Endothelial cell (in vitro differentiated cells): ENCODE results near the gene PLK5. TPM values are rescaled to one million over a fixed set of nuclear protein-coding genes. Genes with fewer than 3 reads are reported as not detected.
"Not testable (repeated sequence)": the region's sequence is repeated elsewhere in the genome, so short reads cannot be mapped to it uniquely, and the experiment has no call there.

ENCODE experiments used
- DNase-seq: peaks from one replicate; pipeline ENCODE4 v3.0.0; 2021; ENCODE audit warnings: low spot score
- H3K27ac Mint-ChIP-seq: one replicate; pipeline ENCODE4 v1.8.0; 2021; ENCODE audit warnings: mixed read lengths, inconsistent platforms; ENCODE audit not compliant: unreplicated experiment
- H3K27me3 Mint-ChIP-seq: one replicate; pipeline ENCODE4 v1.8.0; 2021; ENCODE audit warnings: mild to moderate bottlenecking, moderate library complexity, mixed read lengths, inconsistent platforms; ENCODE audit not compliant: unreplicated experiment
- H3K36me3 Mint-ChIP-seq: one replicate; pipeline ENCODE4 v1.8.0; 2021; ENCODE audit warnings: mild to moderate bottlenecking, low read depth, mixed read lengths, inconsistent platforms; ENCODE audit not compliant: unreplicated experiment
- H3K4me1 Mint-ChIP-seq: one replicate; pipeline ENCODE4 v1.8.0; 2021; ENCODE audit warnings: mild to moderate bottlenecking, mixed read lengths, inconsistent platforms; ENCODE audit not compliant: unreplicated experiment
- H3K4me3 Mint-ChIP-seq: one replicate; pipeline ENCODE4 v1.8.0; 2021; ENCODE audit warnings: mild to moderate bottlenecking, mixed read lengths, inconsistent platforms; ENCODE audit not compliant: unreplicated experiment
- H3K9me3 Mint-ChIP-seq: one replicate; pipeline ENCODE4 v1.8.0; 2021; ENCODE audit warnings: mixed read lengths, inconsistent platforms; ENCODE audit not compliant: unreplicated experiment
- total RNA-seq: library from RNA; stranded (reverse); fragmentation: NEBNext Ultra II Directional; extraction: Animal tissue kit (Norgen Biotek cat#: 25700); gene quantifications from one replicate; pipeline ENCODE4 v1.2.1, GENCODE V29; 2021; ENCODE audit not compliant: unreplicated experiment
- TF ChIP-seq, protein P1 (sequence below): fragments of 200-600 bp; sonication (generic); IDR thresholded peaks from one replicate; pipeline ENCODE4 v1.5.0; 2021; ENCODE audit warnings: antibody characterized with exemption; ENCODE audit not compliant: unreplicated experiment

Gene PLK5
- total RNA-seq, 1 donor from 2014 or later: 1.1 TPM

DNA sequence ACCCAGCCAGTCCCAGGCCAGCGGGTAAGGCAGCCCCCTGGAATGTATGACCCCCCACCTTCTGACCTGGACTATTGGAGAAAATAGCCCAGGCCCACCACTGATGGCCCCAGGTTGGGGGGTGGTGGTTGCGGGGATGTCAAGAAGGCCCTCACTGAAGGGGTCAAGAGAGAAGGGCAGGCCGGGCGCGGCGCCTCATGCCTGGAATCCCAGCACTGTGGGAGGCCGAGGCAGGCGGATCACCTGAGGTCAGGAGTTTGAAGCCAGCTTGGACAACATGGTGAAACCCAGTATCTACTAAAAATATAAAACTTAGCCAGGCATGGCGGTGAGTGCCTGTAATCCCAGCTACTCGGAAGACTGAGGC lies 9.6 kb upstream of the PLK5 start:
- Mint-ChIP-seq H3K36me3 (no peaks in the 10 kb centered on the region), H3K9me3 (no peaks in the 10 kb centered on the region), H3K4me1 (peaks cover 5% of the 10 kb centered on the region), H3K27ac (no peak overlapping the region), H3K4me3 (no peak overlapping the region), H3K27me3 (peaks cover 6% of the 10 kb centered on the region)
- DNase-seq: no peak
- TF ChIP-seq, protein P1, sequence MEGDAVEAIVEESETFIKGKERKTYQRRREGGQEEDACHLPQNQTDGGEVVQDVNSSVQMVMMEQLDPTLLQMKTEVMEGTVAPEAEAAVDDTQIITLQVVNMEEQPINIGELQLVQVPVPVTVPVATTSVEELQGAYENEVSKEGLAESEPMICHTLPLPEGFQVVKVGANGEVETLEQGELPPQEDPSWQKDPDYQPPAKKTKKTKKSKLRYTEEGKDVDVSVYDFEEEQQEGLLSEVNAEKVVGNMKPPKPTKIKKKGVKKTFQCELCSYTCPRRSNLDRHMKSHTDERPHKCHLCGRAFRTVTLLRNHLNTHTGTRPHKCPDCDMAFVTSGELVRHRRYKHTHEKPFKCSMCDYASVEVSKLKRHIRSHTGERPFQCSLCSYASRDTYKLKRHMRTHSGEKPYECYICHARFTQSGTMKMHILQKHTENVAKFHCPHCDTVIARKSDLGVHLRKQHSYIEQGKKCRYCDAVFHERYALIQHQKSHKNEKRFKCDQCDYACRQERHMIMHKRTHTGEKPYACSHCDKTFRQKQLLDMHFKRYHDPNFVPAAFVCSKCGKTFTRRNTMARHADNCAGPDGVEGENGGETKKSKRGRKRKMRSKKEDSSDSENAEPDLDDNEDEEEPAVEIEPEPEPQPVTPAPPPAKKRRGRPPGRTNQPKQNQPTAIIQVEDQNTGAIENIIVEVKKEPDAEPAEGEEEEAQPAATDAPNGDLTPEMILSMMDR: no peak

DNA sequence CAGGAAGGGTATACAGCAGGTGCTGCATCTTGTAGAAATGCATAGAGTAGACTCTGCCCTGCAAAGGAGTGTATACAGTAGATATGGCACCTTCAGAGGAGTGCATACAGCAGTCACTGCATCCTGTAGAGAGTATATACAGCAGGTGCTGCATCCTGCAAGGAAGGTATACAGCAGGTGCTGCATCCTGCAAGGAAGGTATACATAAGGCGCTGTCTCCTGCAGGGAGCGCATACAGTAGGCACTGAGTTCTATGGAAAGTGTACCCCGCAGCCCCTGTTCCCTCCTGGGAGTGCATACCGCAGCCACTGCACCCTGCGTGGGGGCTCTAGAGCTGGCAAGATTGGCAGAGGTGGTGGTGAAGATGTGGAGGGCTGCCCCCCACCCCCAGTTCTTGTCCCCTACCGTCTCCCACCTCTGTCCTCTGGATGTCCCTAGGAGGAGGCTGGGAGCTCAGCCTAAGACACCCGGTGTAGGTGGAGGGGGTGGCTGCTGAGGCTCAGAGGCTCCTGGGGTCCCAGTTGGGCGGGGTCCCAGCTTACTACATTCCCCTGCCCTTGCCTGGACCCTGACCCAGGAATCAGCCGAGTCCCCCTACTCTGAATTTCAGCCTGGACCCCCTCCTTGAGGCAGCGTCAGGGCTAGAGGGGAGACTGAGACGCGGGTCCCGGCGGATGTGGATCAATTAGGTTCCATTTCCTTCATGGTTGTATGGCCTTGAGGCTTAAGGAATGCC lies 8.7 kb upstream of the PLK5 start:
- H3K27me3 Mint-ChIP-seq: peaks cover 6% of the 10 kb centered on the region
- no peaks in the 10 kb centered on the region for H3K9me3 Mint-ChIP-seq
- TF ChIP-seq, protein P1: no peak
- H3K36me3 Mint-ChIP-seq: no peaks in the 10 kb centered on the region
- H3K27ac Mint-ChIP-seq: no peak overlapping the region
- H3K4me3 Mint-ChIP-seq: no peak overlapping the region
- H3K4me1 Mint-ChIP-seq: no peaks in the 10 kb centered on the region
- DNase-seq: no peak

DNA sequence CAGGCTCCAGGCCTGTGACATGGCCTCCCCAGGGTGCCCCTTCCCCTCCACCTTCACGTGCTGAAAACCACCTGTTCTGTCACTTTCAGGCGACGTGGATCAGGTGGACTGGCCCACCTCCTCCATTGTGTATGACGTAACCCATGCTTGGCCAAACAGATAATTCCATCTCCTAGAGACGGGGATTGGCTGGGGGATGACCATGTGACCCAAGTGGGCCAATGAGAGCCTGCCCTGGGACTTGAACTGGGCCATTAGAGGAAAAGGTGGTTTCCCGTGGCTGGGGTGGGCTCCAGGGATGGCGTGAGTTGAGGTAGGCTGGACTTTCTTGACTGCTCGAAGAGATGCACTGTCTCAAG lies 7.5 kb upstream of the PLK5 start:
- H3K9me3 Mint-ChIP-seq: no peaks in the 10 kb centered on the region
- H3K4me1 Mint-ChIP-seq: no peaks in the 10 kb centered on the region
- TF ChIP-seq, protein P1: no peak
- peaks cover 3% of the 10 kb centered on the region for H3K27me3 Mint-ChIP-seq
- H3K27ac Mint-ChIP-seq: no peak overlapping the region
- no peaks in the 10 kb centered on the region for H3K36me3 Mint-ChIP-seq
- H3K4me3 Mint-ChIP-seq: no peak overlapping the region
- no peak for DNase-seq

DNA sequence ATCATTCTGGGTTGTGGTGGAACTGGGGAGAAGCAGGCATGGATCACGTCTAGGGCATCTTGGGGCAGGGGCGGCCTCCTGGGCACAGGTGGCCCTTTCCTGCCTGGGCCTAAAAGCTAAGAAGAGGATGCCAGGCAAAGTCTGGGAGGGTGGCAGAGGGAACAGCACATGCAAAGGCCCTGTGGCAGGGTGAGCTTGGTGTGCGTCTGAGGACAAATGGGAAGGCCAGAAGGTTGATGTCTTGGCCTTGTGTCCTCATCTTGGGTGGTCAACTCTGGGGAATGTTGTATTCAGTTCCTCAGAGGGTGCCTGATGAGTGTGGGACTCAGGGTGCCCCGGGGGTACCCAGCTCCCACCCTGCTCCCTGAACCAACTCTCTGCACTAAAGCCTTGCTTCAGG lies 5.4 kb upstream of the PLK5 start:
- TF ChIP-seq, protein P1: no peak
- Mint-ChIP-seq H3K4me3 (no peak overlapping the region), H3K36me3 (no peaks in the 10 kb centered on the region), H3K9me3 (no peaks in the 10 kb centered on the region), H3K27me3 (peaks cover 9% of the 10 kb centered on the region), H3K27ac (no peak overlapping the region), H3K4me1 (no peaks in the 10 kb centered on the region)
- DNase-seq: no peak

DNA sequence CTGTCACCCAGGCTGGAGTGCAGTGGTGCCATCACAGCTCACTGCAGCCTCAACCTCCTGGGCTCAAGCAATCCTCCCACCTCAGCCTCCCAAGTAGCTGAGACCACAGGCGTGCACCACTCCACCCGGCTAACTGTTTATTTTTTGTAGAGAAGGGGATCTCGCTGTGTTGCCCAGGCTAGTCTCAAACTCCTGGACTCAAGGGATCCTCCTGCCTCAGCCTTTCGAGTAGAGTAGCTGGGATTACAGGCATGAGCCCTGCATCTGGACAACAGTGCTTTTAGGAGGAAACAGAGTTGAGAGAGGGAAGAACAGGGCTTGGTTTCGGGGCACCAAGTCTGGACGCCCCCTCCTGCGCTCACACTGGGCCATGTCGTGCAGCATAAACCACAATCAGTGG lies 4.1 kb upstream of the PLK5 start:
- not testable (repeated sequence) for H3K9me3 Mint-ChIP-seq, H3K4me3 Mint-ChIP-seq, H3K4me1 Mint-ChIP-seq, H3K27ac Mint-ChIP-seq, DNase-seq, H3K36me3 Mint-ChIP-seq
- H3K27me3 Mint-ChIP-seq: peaks cover 15% of the 10 kb centered on the region
